GM21737 (cell line): ENCODE results near the gene KRT12.

Experiments used
- ATAC-seq: cut with Tn5 transposase; IDR thresholded peaks from one replicate; pipeline ENCODE4 v1.9.1; 2021; ENCODE audit warnings: mild to moderate bottlenecking, moderate library complexity; ENCODE audit not compliant: unreplicated experiment

Gene KRT12

GRCh38 chr17:40846515-40847144 lies 20.4 kb downstream of the KRT12 start:
- no peak for ATAC-seq

- no peak for ATAC-seq
Observed at GRCh38 chr17:40844671-40845107, 22.3 kb downstream of the KRT12 start.

GRCh38 chr17:40843242-40843641 lies 23.8 kb downstream of the KRT12 start:
- no peak for ATAC-seq

GRCh38 chr17:40841246-40841645 lies 25.8 kb downstream of the KRT12 start:
- no peak for ATAC-seq

GRCh38 chr17:40839194-40839593 lies 27.8 kb downstream of the KRT12 start:
- ATAC-seq = no peak

GRCh38 chr17:40836020-40836419 lies 31.0 kb downstream of the KRT12 start:
- no peak for ATAC-seq

- no peak for ATAC-seq
Observed at GRCh38 chr17:40833882-40834281, 33.1 kb downstream of the KRT12 start.

- no peak for ATAC-seq
Observed at GRCh38 chr17:40832840-40833239, 34.2 kb downstream of the KRT12 start.

- ATAC-seq = no peak
Observed at GRCh38 chr17:40830085-40830776, 36.8 kb downstream of the KRT12 start.

GRCh38 chr17:40828454-40829044 lies 38.5 kb downstream of the KRT12 start:
- no peak for ATAC-seq

- ATAC-seq = no peak
Observed at GRCh38 chr17:40827746-40828453, 39.1 kb downstream of the KRT12 start.

- no peak for ATAC-seq
Observed at GRCh38 chr17:40825599-40825998, 41.4 kb downstream of the KRT12 start.

GRCh38 chr17:40824015-40824832 lies 42.8 kb downstream of the KRT12 start:
- no peak for ATAC-seq

GRCh38 chr17:40822132-40822812 lies 44.8 kb downstream of the KRT12 start, which contains the start of gene KRT10:
Gene KRT10 (minus strand): TSS chr17:40822614. CDS start chr17:40822585, 29 bp downstream.
- ATAC-seq = no peak

- ATAC-seq = no peak
Observed at GRCh38 chr17:40821536-40821935, 45.5 kb downstream of the KRT12 start.

GRCh38 chr17:40820228-40820838 lies 46.7 kb downstream of the KRT12 start:
- no peak for ATAC-seq

- no peak for ATAC-seq
Observed at GRCh38 chr17:40819528-40820125, 47.4 kb downstream of the KRT12 start.

- ATAC-seq = peak; percentile 73
Observed at GRCh38 chr17:40818733-40819527, 48.1 kb downstream of the KRT12 start.
